VCaP (cell line): ENCODE measurements around the gene SLC24A1.

Experiments
- H3K27ac ChIP-seq: fragments of 450-650 bp; 2 replicates; pipeline ENCODE4 v1.5.1; 2017
- CTCF ChIP-seq: fragments of 450-650 bp; conservative IDR thresholded peaks from 2 replicates; pipeline ENCODE4 v1.5.1; 2017; ENCODE audit warnings: mild to moderate bottlenecking, moderate library complexity

Gene SLC24A1

GRCh38 chr15:65644282-65644681, 22.5 kb downstream of the SLC24A1 start:
- no peak overlapping the region for H3K27ac ChIP-seq
- TF ChIP-seq CTCF = no peak

GRCh38 chr15:65645392-65645791, 23.7 kb downstream of the SLC24A1 start:
- no peak for TF ChIP-seq CTCF
- H3K27ac ChIP-seq = no peak overlapping the region

- no peak overlapping the region for H3K27ac ChIP-seq
- TF ChIP-seq CTCF = no peak
These were observed 24.7 kb downstream of the SLC24A1 start for GRCh38 chr15:65646486-65646885.

GRCh38 chr15:65650312-65651041, 28.7 kb downstream of the SLC24A1 start:
- H3K27ac ChIP-seq = no peak overlapping the region
- TF ChIP-seq CTCF = no peak

- H3K27ac ChIP-seq = no peak overlapping the region
- no peak for TF ChIP-seq CTCF
These were observed 29.2 kb downstream of the SLC24A1 start for GRCh38 chr15:65651042-65651322.

GRCh38 chr15:65651831-65652749, 30.4 kb downstream of the SLC24A1 start:
- TF ChIP-seq CTCF = no peak
- no peak overlapping the region for H3K27ac ChIP-seq

- H3K27ac ChIP-seq = no peak overlapping the region
- TF ChIP-seq CTCF = no peak
These were observed 31.6 kb downstream of the SLC24A1 start for GRCh38 chr15:65653341-65653740.
